ENCODE data around the gene KLRF2.

DNA sequence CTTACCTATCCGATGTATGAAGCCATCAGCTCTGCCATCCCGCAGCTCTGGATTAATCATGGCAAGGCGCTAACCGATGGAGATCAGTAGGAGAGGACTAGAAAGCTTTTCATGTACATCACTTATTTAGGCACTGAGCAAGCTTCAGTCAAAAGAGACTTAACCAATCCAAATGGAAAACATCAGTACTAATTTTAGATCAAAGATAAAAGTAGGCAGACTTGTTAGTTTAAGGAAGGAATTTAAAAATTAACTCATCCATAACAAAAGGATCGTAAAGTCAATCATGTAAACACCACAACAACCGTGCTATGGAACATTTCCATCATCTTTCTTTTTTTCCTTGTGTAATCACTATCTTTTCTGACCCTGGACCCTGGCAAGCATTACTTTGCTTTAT, 51.0 kb downstream of the KLRF2 start, which contains the start of gene CLEC2A:
- TF ChIP-seq POLR2A (IDR thresholded peaks at IDR 0.05; ENCODE audit: low read depth, low read length), result no peak
- TF ChIP-seq POLR2AphosphoS5 (IDR thresholded peaks at IDR 0.05; ENCODE audit: low read depth, low read length), result no peak
- TF ChIP-seq TAF1 (IDR thresholded peaks at IDR 0.05; ENCODE audit: low read depth, low read length), result no peak

Data from GM12891 (cell line).